ENCODE data around the gene SNRPA.
"Not testable (repeated sequence)": the region's sequence is repeated elsewhere in the genome, so short reads cannot be mapped to it uniquely, and the experiment has no call there.

SNRPA gene

DNA sequence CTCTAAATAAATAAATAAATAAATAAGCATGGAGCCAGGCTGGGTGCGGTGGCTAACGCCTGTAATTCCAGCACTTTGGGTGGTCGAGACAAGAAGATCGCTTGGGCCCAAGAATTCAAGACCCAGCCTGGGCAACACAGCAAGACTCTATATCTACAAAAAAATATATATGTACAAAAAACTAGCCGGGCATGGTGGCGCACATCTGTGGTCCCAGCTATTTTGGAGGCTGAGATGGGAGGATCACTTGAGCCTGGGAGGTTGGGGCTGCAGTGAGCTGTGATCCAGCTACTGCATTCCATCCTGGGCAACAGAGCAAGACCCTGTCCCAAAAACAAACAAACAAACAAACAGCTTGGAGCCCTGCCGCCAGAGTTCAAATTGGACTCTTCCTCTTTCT, 3.5 kb upstream of the SNRPA start:
- no peak for DNase-seq

DNA sequence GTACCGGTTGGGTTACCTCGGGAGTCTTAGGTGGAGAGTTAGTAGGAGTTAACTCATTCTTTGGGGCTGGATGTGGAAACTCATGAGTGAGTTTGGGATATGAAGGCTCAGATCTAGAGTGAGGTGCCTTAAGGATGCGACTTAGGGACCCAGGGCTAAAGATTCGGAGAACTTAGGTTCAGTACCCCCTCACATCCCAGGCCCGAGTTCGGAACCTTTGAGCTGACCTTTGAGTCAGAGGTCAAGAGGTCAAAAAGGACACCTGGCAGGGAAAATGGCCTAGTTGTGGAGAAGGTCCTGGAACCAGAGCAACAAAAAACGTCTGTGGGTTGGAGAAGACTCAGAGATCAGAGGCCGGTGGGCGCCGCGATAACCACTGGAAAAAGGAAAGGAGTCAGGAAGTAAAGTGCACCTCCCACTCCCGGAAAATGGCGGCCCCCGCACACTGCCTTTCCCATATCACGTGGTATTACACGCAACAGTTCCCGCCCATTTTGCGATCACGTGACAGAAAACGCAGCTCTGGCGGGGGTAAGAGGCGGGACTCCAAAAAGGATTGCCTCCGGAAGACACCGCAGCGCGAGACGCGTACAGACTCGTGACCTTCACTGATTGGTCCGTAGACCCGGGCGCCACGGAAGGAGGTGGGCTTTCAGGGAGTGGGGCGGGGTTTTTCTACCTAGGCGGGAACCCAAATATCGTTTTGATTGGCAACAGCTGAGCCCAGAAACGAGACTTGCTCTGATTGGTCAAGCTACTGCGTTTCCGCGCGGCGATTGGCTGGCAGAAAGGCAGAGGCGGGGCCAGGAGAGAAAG, 737 bp upstream of the SNRPA start, which contains the start of gene ACTMAP:
Gene ACTMAP (minus strand): TSS at position 420 of the 816 bp plus-strand sequence. CDS start 674 bp downstream, outside the sequence.
- DNase-seq, result peak; percentile 100

DNA sequence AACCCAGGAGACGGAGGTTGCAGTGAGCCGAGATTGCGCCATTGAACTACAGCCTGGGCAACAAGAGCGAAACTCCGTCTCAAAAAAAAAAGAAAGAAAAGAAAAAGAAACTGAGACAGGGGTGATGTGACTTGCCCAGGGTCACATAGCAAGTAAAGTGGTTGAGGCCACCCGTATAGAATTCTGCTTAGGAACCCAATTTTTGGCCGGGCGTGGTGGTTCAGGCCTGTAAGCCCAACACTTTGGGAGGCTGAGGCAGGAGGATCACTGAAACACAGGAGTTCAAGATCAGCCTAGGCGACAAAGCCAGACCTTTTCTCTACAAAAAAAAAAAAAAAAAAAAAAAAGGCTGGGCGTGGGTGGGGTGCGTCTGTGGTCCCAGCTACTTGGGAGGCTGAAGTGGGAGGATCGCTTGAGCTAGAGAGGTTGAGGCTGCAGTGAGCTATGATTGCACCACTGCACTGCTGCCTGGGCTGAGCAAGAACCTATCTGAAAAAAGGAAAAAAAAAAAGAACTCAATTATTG, 1.3 kb downstream of the SNRPA start:
- no peak for DNase-seq

DNA sequence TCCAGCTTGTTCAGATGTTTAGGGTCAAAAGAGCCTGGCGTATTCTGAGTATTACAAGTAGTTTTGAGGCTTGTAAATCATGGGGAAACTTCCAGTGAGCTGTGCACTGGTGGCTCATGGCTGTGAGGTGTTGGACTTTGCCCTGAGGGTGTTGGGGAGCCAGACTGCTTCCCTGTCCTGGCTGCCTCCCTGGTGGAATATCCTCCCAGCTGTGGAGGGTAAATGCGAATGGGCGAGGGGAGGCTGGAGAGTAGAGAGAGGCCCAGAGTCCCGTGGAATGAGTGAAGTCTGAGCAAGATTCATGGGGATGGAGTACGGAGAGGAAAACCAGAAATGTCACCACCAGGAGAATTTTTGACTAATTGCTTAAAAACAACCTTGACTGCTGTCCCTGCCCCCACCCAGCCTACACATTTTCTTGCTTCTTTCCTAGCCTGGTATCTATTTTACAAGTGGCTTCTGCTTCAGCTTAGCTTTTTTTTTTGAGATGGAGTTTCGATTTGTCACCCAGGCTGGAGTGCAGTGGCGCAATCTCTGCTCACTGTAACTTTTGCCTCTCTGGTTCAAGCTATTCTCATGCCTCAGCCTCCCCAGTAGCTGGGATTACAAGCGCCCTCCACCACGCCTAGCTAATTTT, 3.7 kb downstream of the SNRPA start:
- DNase-seq, result no peak

DNA sequence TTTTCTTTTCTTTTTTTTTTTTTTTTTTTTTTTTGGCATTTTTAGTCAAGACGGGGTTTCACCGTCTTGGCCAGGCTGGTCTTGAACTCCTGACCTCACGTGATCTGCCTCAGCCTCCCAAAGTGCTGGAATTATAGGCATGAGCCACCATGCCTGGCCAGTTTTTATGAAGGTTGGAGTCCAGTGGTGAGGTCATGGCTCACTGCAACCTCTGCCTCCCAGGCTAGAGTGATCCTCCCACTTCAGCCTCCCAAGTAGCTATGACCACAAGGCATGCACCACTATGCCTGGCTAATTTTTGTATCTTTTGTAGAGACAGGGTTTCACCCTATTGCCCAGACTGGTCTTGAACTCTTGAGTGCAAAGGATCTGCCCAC, 4.2 kb downstream of the SNRPA start:
- no peak for DNase-seq

DNA sequence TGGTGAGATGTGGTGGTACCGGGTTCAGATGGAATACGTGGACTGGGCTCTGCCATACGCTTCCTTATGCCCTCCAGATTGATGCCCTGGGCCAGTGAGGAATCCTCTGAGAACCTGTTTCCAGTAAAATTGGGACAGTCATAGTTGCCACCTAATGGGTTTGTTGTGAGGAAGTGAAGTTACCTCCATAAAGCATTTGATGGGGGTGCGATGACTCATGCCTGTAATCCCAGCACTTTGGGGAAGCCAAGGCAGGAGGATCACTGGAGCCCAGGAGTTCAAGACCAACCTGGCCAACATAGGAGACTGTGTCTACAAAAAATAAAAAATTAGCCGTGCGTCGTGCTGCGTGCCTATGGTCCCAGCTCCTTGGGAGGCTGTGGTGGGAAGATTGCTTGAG, 4.8 kb downstream of the SNRPA start:
- DNase-seq, result no peak

DNA sequence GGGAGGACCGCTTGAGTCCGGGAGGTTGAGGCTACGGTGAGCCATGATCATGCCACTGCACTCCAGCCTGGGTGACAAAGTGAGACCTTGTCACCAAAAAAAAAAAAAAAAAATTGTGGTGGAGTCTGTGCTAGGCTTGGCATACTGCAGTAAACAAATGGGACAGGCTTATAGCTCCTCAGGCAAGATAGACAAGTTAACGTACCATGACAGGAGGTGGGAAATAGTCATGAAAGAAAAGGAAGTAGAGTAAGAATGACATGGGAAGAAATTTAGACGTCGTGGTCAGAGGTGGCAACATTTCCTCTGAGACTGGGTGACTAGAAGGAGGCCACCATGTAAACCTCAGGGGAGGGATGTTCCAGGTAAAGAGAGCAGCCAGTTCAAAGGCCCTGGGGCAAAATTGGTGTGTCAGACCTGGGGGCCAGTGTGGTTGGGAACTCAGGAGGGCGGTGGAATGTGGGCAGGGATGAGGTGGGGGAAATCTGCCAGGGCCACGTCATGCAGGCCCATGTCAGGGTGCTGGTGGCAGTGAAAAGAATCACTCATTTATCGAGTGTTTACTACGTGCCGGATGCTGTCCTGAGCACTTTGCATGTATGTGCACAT, 5.6 kb downstream of the SNRPA start:
- no peak for DNase-seq

DNA sequence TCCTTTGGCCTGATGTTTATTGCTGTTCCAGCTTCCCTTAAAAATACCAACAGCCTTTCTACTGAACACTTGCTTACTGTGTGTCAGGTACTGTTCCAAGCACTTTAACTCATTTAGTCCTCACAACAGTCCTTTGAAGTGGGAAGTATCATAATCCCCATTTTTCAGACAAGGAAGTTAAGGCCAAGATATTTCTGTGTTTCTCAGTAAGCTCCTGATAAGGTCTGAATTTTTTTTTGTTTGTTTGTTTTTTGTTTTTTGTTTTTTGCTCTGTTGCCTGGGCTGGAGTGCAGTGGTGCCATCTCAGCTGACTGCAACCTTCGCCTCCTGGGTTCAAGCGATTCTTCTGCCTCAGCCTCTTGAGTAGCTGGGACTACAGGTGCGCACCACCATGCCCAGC, 7.5 kb downstream of the SNRPA start:
- no peak for DNase-seq

DNA sequence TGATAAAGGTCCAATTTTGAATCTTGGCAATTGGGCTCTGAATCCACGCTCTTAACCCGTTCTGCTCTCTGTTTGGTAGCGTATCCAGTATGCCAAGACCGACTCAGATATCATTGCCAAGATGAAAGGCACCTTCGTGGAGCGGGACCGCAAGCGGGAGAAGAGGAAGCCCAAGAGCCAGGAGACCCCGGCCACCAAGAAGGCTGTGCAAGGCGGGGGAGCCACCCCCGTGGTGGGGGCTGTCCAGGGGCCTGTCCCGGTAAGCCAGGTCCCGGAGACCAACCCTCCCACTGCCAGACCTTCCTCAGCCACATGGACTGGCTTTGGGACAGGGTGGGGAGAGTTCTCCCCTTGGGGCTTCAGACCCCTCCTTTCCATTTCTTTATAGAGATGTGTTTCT, 8.3 kb downstream of the SNRPA start:
- DNase-seq, result no peak

DNA sequence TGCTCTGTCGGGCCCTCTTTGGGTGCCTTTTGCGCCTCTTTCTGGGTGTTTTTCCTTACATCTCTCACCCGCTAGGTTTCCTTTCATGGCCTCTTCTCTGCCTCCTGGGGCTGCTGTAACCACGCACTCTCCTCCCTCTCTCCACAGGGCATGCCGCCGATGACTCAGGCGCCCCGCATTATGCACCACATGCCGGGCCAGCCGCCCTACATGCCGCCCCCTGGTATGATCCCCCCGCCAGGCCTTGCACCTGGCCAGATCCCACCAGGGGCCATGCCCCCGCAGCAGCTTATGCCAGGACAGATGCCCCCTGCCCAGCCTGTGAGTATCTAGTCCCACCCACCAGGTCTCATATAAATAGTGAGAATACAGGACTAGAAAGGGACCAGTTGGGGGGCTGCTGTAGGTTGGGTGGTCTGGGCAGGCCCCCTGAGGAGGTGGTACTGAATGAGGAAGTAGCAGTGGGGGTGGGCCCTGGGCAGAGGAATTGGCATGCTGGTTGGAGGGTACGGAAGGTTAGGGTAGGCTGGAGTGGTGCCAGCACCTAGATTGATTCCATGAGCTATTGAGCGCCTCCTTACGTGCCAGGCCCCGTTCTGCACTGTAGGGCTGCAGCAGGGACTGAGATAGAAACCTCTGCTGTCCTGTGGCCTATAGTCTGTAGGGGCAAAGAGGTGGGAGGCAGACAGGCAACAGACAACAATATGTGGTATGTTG, 11.9 kb downstream of the SNRPA start:
- no peak for DNase-seq

DNA sequence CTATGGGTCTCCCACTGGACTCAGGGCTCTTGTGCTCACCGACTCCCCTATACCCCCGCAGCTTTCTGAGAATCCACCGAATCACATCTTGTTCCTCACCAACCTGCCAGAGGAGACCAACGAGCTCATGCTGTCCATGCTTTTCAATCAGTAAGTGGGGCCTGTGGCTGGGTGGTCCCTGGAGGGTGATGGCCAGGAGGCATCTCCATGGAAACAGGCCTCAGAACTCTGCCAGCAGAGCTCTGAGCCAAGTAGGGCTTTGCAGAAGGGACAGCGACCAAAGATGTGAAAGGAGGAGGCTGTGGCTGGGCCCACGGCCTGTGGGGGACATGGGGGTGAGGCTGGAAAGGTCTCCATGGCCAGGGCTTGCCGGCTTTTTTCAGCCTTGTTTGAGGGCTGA, 12.5 kb downstream of the SNRPA start:
- no peak for DNase-seq

DNA sequence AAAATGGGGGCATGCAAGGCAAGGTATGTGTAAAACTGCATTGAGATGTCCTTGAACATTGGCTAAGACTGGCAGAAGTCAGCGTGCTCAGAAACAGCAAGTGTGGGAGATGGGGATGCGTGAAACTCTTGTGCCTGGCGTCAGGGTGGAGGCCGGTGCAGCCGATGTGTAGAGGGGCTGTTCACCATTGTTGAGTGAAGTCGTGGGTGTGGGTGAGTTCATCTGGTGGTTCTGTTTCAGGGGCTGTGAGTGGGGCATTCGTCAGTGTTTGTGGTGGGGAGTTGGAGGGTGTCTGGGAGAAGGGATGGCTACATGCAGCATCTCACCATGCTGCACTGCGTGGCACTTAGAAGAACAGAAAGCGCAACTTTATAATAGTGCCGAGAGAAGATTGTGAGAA, 13.0 kb downstream of the SNRPA start:
- no peak for DNase-seq

DNA sequence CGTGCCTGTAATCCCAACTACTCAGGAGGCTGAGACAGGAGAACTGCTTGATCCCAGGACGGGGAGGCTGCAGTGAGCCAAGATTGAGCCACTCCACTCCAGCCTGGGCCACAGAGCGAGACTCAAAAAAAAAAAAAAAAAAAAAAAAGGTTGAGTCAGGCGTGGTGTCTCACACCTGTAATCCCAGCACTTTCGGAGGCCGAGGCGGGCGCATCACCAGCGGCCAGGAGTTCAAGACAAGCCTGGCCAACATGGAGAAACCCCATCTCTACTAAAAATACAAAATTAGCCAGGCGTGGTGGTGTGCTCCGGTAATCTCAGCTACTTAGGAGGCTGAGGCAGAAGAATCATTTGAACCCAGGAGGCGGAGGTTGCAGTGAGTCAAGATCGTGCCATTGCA, 15.4 kb downstream of the SNRPA start:
- DNase-seq, result not testable (repeated sequence)

DNA sequence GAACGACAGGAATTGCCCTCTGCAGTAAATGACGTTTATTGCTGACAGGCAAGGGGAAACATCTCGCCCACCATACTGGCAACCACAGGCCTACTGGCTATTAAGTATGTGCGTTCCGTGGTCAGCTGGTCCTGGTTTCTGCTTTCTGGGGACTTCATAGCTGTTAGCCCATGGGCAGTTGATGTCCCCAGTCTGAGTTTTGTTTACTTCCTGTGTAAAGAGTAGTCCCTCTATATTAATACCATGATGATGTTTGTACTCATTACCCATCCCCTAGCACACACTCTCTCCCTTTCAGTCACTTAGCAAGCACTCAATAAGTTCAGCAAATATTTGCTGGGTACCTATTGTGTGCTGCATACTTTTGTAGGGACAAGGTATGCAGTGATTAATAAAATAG, 17.9 kb downstream of the SNRPA start:
- no peak for DNase-seq

DNA sequence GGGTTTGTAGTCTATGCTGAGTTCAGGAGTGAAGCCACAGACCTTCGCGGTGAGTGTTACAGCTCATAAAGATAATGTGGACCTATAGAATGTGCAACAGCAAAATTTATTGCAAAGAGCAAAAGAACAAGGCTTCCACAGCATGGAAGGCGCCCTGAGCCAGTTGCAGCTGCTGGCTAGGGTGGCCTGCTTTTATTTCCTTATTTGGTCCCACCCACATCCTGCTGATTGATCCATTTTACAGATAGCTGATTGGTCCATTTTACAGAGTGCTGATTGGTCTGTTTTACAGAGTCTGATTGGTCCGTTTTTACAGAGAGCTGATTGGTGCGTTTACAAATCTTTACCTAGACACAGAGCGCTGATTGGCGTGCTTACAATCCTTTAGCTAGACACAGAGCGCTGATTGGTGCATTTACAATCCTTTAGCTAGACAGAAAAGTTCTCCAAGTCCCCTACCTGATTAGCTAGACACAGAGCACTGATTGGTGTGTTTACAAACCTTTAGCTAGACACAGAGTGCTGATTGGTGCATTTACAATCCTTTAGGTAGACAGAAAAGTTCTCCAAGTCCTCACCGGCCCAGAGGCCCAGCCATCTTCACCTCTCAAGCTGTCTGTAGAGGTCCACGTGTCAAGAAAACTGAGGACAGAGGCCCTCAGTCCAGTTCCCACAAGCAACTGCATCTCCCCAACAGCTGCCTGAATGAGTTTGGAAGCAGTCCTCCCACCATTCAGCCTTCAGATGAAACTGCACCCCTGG, 20.3 kb downstream of the SNRPA start:
- peak; percentile 30 for DNase-seq

DNA sequence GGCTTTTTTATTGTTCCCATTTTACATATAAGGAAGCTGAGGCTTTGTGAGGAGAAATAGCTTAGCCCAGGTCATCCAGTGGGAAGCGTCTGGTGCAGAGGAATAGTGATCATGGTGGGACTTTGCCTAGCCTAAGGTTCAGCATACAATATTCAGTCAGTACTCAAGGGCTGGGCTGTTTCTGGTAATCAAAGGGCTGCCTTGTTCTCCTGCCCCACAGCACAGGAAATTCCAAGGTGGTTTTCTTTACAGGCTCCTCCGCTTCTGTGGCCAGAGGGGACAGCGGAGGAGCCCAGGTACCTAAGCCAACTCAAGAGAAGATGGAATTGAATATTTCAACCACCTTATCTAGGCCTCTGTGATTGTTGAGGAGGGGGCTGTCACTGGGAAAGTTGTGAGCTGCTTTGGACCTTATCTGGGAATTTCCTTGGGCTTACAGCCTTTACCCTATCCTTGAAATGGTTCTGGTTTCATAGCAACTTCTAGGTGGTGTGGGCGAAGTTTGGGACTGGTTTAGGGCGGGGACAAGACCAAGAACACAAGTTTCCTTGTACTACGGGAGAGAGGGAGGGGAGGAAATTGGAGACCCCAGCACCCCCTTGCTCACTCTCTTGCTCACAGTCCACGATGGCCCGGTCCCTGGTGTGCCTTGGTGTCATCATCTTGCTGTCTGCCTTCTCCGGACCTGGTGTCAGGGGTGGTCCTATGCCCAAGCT, 24.1 kb downstream of the SNRPA start, which contains the start of gene MIA:
Gene MIA (plus strand): TSS at position 606 of the 716 bp plus-strand sequence. CDS start 22 bp downstream, at position 628.
- DNase-seq, result no peak

DNA sequence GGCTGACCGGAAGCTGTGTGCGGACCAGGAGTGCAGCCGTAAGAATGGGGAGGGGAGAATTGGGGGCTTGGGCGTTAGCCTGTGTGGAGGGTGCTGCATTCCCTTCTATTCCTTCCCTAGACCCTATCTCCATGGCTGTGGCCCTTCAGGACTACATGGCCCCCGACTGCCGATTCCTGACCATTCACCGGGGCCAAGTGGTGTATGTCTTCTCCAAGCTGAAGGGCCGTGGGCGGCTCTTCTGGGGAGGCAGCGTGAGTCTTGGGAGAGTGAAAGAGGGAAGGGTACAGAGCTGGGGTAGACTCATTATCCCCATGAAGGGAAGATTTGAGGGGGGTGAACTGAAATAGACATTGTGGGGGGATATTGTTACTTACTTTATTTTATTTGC, 24.6 kb downstream of the SNRPA start:
- no peak for DNase-seq

DNA sequence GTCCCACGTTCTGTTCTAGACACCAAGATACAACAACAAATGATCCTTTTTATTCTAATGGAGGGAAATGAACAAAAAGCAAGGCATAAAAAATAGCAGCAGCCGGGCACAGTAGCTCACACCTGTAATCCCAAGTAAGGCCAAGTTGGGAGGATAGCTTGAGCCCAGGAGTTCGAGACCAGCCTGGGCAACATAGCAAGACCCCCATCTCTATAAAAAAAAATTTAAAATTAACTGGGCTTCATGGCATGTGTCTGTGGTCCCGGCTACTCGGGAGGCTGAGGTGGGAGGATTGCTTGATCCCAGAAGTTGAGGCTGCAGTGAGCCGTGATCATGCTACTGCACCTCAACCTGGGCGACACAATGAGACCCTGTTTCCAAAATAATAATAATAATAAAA, 25.4 kb downstream of the SNRPA start:
- no peak for DNase-seq

DNA sequence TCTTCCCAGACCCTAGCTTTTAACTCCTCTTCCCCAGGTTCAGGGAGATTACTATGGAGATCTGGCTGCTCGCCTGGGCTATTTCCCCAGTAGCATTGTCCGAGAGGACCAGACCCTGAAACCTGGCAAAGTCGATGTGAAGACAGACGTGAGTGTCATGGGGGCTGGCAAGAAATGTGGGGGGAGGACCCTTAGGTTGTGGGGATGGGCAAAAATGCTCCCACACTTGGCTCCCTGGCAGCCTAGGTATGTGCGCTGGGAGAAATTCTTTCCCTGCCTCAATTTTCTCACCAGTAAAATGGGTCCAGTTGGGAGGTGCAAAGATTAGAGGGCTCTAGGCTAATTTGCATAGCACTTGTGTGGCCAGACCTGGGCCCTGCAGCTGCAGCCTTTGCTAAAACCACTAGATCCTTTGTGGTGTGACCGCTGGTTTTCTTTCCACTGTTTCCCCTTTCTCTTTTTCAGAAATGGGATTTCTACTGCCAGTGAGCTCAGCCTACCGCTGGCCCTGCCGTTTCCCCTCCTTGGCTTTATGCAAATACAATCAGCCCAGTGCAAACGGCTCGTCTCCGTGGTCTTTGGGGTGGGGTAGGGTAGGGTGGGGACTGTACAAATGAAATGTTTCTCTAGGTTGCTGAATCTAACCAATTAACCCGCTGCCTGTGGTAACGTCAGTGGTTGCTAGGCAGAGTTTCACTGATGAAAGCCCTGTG, 26.1 kb downstream of the SNRPA start:
- peak; percentile 98 for DNase-seq

DNA sequence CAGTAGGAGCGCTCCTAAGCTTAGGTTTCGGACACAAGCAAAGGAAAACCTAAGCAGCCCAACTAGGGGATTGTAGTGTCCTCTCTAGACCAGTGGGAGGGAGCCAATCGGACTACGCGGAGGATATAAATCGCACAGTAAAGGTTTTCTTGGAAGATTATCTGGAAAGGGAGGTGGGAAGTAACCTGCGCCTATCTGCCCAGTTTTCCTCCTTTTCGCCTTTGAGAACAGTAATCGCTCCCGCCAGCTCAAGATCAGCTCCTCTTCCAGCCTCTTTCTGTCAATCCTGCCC, 26.6 kb downstream of the SNRPA start:
- no peak for DNase-seq
